GF-D8 (cell line): Measurements from ENCODE around the gene GRB10.

Source experiments
- DNase-seq: peaks from one replicate; lab custom pipeline; 2025; lab: John Stamatoyannopoulos, UW

The GRB10 gene

GRCh38 chr7:50782375-50783208 lies at the start of gene GRB10:
TSS of gene GRB10 (minus strand) at chr7:50782896. CDS start at chr7:50732322, 50,574 bp downstream.
- DNase-seq: no peak

- DNase-seq: no peak
Measured at GRCh38 chr7:50828801-50829200, 46.1 kb upstream of the GRB10 start.

- no peak for DNase-seq
Measured at GRCh38 chr7:50828116-50828515, 45.4 kb upstream of the GRB10 start.

GRCh38 chr7:50827281-50827680 lies 44.6 kb upstream of the GRB10 start:
- no peak for DNase-seq

- no peak for DNase-seq
Measured at GRCh38 chr7:50826371-50827172, 43.9 kb upstream of the GRB10 start.

GRCh38 chr7:50825465-50825864 lies 42.8 kb upstream of the GRB10 start:
- no peak for DNase-seq

GRCh38 chr7:50824882-50825281 lies 42.2 kb upstream of the GRB10 start:
- DNase-seq: no peak

GRCh38 chr7:50822706-50823105 lies 40.0 kb upstream of the GRB10 start:
- DNase-seq: no peak

- DNase-seq: no peak
Measured at GRCh38 chr7:50822110-50822509, 39.4 kb upstream of the GRB10 start.

- DNase-seq: no peak
Measured at GRCh38 chr7:50821457-50822008, 38.8 kb upstream of the GRB10 start.

- no peak for DNase-seq
Measured at GRCh38 chr7:50818324-50818723, 35.6 kb upstream of the GRB10 start.

GRCh38 chr7:50817561-50817960 lies 34.9 kb upstream of the GRB10 start:
- DNase-seq: no peak

GRCh38 chr7:50815138-50815537 lies 32.4 kb upstream of the GRB10 start:
- DNase-seq: no peak

GRCh38 chr7:50814166-50814565 lies 31.5 kb upstream of the GRB10 start:
- no peak for DNase-seq

- DNase-seq: no peak
Measured at GRCh38 chr7:50812841-50813475, 30.3 kb upstream of the GRB10 start.

GRCh38 chr7:50812094-50812493 lies 29.4 kb upstream of the GRB10 start:
- no peak for DNase-seq

- no peak for DNase-seq
Measured at GRCh38 chr7:50808282-50808888, 25.7 kb upstream of the GRB10 start.

GRCh38 chr7:50807026-50807730 lies 24.5 kb upstream of the GRB10 start:
- no peak for DNase-seq

- DNase-seq: no peak
Measured at GRCh38 chr7:50806143-50806542, 23.4 kb upstream of the GRB10 start.

GRCh38 chr7:50805447-50806125 lies 22.9 kb upstream of the GRB10 start:
- no peak for DNase-seq
